GM12878 (cell line): Measurements from ENCODE around the gene MTHFD2.

Experiments
- CTCF ChIP-seq, 3 experiments: IDR thresholded peaks in 2 of 3; conservative IDR thresholded peaks in 1 of 3; 2 replicates each; pipeline ENCODE4 v1.5.1; 2011; ENCODE audit warnings: low read depth in 3 of 3, low read length in 3 of 3, mild to moderate bottlenecking in 3 of 3, control low read depth in 2 of 3, moderate library complexity in 2 of 3, inconsistent platforms in 1 of 3, mixed read lengths in 1 of 3; ENCODE audit not compliant: control insufficient read depth in 2 of 3, insufficient read depth in 1 of 3; ENCODE audit errors: extremely low read depth in 1 of 3
- ZNF24 ChIP-seq: fragments of 450-650 bp; IDR thresholded peaks from 2 replicates; pipeline ENCODE4 v1.6.1; 2017; ENCODE audit warnings: antibody characterized with exemption, mild to moderate bottlenecking

DNA sequence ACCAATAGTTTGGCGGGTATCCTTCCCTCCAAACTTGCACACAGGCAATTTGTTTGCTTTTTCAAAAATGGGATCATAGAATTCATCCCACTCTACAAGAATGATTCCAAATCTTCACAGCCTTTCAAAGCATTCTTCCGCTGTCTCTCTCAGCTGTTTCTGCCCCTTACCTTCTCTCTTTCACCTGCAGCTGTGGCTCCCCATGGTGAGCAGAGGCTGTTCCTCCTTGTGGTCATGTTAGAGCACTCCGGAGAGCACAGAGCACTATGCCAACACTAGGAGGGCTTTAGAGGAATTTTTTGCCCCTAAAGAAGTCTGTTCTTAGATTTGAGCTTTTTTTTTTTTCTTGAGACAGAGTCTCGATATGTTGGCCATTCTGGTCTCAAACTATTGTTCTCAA lies 30.4 kb downstream of the MTHFD2 start:
- no peak for TF ChIP-seq ZNF24
- no peak for TF ChIP-seq CTCF (IDR thresholded peaks at IDR 0.05 in 2 of 3, conservative IDR thresholded peaks at IDR 0.05 in 1 of 3; ENCODE audit: control insufficient read depth in 2 of 3, extremely low read depth in 1 of 3, insufficient read depth in 1 of 3, low read depth in 3 of 3, low read length in 3 of 3)
